Measurements from ENCODE around the gene DOK7. TPM values are rescaled to one million over a fixed set of nuclear protein-coding genes. Genes with fewer than 3 reads are reported as not detected.
"Not testable (repeated sequence)": the region's sequence is repeated elsewhere in the genome, so short reads cannot be mapped to it uniquely, and the experiment has no call there.

DOK7 gene
- total RNA-seq, 1 donor from 2014 or later, result 62.7 TPM

GRCh38 chr4:3441501-3442459 is 21.3 kb upstream of the DOK7 start, which contains the start of gene HGFAC:
Gene HGFAC, plus strand, starts transcription at chr4:3441968. Its CDS starts 34 bp downstream, at chr4:3442002.
- intact Hi-C loops (cut with DNase I), result loop anchor here (1.0 to 5.0 kb wide), 2 partner anchors 95 to 249 kb away; no protein-coding TSS in a partner anchor
- DNase-seq (ENCODE audit: low spot score), result no peak

DNA sequence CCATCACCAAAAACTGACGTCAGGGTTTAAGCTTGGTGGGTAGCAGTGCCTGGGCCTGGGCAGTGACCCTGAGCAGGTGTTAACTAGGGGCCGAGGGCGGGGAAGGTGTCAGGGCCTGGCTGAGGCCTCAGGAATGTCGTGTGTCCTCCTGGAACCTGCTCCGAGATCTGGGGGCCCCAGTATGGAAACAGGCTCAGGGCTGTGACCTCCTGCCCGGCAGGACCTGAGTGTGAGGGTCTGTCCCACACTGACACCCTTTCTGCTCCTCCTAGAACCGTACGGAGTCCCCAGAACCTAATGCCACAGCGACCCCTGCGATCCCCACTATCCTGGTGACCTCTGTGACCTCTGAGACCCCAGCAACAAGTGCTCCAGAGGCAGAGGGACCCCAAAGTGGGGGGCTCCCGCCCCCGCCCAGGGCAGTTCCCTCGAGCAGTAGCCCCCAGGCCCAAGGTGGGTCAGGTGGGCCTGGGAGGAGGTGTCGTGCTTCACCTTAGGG is 20.6 kb upstream of the DOK7 start:
- intact Hi-C loops (cut with DNase I), result loop anchor here (1.0 to 5.0 kb wide), 2 partner anchors 96 to 250 kb away; no protein-coding TSS in a partner anchor
- no peak for DNase-seq (ENCODE audit: low spot score)

- intact Hi-C loops (cut with DNase I), result loop anchor here (1.0 to 5.0 kb wide), 2 partner anchors 97 to 251 kb away; no protein-coding TSS in a partner anchor
- no peak for DNase-seq (ENCODE audit: low spot score)
Measured at GRCh38 chr4:3442959-3443749, 20.0 kb upstream of the DOK7 start.

- intact Hi-C loops (cut with DNase I), result loop anchor here (5.0 kb wide), 1 partner anchor 252 kb away; no protein-coding TSS in a partner anchor
- no peak for DNase-seq (ENCODE audit: low spot score)
Measured at GRCh38 chr4:3443750-3444309, 19.3 kb upstream of the DOK7 start.

DNA sequence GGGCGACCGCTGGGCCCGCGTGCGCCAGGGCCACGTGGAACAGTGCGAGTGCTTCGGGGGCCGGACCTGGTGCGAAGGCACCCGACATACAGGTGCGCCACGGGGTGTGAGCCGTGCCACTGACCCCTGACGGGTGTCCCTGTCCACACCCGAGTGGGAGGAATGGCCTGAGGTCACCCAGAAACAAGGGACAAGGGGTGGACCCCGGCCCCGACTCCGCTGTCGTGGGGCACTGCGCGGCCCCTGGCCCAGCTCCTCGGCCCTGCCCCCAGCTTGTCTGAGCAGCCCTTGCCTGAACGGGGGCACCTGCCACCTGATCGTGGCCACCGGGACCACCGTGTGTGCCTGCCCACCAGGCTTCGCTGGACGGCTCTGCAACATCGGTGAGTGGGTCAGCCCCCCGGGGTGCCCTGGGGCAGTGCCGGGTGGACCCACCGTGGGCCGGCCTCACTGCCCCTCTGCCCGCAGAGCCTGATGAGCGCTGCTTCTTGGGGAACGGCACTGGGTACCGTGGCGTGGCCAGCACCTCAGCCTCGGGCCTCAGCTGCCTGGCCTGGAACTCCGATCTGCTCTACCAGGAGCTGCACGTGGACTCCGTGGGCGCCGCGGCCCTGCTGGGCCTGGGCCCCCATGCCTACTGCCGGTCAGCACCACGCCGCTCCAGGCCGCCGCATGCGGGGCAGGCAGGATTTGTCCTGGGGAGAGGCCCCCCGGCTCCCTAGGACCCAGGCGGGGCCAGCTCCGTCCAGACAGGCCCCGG is 18.6 kb upstream of the DOK7 start:
- intact Hi-C loops (cut with DNase I), result loop anchor here (5.0 kb wide), 1 partner anchor 252 kb away; no protein-coding TSS in a partner anchor
- DNase-seq (ENCODE audit: low spot score), result no peak

DNA sequence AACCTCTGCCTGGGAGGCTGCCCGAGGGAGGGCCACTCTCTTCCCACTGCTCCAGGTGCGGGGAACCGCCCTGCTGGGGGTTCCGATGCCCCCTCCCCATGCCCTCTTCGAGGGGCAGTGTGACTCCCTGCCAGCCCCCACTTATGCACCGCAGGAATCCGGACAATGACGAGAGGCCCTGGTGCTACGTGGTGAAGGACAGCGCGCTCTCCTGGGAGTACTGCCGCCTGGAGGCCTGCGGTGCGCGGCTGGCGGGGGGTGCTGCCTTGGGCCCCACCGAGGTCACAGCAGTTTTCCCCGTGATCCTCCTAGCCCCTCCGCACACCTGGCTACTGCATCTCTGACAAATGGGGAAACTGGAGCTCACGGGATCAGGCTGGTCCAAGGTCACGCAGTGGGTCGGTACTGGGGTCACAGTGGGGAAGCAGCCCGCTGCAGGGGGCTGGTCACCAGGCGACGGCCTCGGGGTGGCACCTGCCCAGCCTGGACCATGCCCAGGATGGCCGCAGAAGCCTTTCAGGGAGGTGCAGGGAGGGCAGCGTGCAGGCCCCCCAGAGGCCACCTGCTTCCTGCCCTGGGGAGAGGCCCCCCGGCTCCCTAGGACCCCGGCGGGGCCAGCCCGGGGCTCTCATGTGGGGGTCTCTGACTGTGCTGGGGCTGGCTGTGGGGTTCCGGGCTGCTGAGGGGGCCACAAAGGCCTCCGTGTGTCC is 17.8 kb upstream of the DOK7 start:
- DNase-seq (ENCODE audit: low spot score), result no peak
- intact Hi-C loops (cut with DNase I), result no loop called here

- intact Hi-C loops (cut with DNase I), result no loop called here
- DNase-seq (ENCODE audit: low spot score), result no peak
Measured at GRCh38 chr4:3445829-3446545, 17.1 kb upstream of the DOK7 start.

DNA sequence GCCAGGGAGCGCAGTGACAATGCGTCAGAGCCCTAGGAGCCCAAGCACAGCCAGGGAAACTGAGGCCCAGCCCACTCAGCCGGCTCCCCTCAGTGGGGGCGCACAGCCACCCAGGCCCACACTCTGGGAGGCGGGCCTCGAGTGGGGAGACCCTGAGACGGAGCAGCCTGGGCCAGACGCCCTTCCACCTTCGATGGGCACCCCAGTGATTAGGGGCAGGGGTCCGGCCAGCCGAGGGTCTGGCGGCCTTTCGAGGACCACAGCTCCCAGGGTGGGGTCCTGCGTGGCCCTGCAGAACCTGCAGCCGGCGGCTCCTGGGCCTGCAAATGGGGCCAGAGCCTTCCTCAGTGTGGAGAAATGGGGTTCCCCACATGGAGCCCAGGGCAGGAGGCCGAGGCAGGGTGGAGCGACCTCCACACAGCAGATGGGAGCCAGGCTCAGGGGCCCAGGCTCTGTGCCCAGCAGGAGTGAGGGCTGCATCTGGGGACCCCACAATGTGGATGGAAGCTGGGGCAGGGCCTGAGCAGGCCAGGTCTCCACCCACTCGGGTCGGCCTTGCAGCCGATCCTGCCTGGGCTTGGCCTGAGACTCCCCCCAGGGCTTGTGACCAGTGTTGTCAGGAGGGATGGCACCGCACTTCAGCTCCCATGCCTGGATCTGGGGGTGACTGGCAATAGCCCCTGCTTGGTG is 16.3 kb upstream of the DOK7 start:
- no peak for DNase-seq (ENCODE audit: low spot score)
- intact Hi-C loops (cut with DNase I), result no loop called here

DNA sequence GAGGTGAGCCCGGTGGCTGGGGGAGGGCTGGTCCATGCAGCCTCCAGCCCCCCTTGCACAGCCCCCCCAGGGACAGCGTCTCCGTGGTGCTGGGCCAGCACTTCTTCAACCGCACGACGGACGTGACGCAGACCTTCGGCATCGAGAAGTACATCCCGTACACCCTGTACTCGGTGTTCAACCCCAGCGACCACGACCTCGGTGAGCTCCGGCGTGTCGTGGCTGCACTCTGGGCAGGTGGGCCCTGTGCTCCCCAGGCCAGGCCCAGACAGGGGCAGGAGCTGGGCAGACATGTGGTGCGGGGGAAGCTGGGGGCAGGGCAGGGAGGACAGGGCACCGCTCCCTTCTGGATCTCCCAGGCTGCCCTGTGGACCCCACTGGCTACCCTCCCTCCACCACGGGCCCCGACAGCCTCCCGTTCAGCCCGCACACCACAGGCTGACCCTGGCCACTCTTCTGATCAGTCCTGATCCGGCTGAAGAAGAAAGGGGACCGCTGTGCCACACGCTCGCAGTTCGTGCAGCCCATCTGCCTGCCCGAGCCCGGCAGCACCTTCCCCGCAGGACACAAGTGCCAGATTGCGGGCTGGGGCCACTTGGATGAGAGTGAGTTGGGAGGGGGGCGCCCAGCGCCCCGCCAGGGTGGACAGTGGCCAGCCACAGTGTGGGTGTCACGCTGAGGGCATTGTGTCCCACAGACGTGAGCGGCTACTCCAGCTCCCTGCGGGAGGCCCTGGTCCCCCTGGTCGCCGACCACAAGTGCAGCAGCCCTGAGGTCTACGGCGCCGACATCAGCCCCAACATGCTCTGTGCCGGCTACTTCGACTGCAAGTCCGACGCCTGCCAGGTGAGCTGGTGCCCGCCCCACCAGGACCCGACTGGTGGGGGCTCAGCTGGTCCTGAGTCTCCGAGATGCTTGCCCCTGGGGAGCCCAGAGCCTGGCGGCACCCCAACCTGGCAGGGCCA is 15.4 kb upstream of the DOK7 start:
- intact Hi-C loops (cut with DNase I), result no loop called here
- no peak for DNase-seq (ENCODE audit: low spot score)

DNA sequence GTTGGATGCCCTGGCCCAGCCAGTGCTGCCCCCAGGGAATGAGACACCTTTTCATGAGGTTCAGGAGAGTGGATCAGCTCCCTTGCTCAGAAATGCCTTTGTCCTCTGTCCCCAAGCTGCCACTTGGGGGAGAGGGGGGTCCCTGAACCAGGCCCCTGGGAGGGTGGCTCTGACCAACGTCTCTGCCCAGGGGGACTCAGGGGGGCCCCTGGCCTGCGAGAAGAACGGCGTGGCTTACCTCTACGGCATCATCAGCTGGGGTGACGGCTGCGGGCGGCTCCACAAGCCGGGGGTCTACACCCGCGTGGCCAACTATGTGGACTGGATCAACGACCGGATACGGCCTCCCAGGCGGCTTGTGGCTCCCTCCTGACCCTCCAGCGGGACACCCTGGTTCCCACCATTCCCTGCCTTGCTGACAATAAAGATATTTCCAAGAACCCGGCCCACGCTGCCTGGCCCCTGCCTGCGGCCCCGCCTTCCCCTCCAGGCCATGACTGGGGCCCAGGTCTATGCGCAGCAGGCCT is 14.0 kb upstream of the DOK7 start:
- intact Hi-C loops (cut with DNase I), result no loop called here
- DNase-seq (ENCODE audit: low spot score), result no peak

- intact Hi-C loops (cut with DNase I), result no loop called here
- DNase-seq (ENCODE audit: low spot score), result no peak
Measured at GRCh38 chr4:3449574-3450534, 13.3 kb upstream of the DOK7 start.

DNA sequence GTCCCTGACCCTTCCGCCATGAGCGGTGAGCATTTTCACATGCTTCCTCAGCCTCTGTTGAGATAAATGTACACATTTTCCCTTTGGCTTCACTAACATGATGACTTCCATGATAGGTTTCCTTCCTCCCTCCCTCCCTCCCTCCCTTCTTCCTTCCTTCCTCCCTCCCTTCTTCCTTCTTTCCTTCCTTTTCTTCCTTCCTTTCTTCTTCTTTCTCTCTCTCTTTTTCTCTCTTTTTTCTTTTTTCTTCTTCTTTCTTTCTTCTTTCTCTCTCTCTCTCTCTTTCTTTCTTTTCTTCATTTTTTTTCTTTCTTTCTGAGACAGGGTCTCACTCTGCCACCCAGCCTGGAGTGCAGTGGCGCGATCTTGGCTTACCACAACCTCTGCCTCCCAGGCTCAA is 12.5 kb upstream of the DOK7 start:
- intact Hi-C loops (cut with DNase I), result no loop called here
- DNase-seq (ENCODE audit: low spot score), result no peak

DNA sequence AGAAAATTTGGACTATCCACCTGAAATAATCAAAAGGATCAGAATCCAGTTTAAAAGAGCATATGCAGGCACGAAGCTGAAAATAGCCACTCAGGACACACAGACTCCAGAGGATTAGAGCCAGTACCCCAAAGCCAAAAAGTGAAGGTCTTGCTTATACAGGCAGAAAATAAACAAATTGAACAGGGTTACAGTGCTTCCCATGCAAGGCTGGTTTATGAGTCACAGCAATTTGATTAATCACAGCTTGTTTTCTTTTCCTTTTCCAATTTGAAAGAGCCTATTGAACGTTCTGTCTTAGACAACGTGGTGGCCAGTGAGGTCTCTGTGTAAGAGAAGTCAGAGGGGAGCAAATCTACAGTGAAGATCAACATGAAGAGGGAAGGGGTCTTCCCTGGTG is 11.2 kb upstream of the DOK7 start:
- intact Hi-C loops (cut with DNase I), result no loop called here
- DNase-seq (ENCODE audit: low spot score), result no peak

DNA sequence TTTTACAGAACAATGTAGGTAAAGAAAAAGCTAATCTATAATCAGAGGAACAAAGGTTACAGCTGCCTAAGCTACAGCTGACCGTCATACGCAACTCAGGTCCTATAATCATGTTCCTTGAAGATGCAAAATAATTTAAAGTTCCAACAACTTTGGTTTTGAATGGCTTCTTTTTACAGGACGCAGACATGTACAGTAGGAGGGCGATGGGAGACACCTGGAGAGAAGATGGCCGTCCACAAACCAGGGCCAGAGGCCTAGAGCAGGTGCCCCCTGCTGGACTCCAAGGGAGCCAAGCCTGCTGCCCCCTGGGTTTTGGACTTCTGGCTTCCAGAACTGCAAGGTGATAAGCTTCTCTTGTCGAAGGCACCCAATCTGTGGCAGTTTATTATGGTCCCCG is 10.7 kb upstream of the DOK7 start:
- intact Hi-C loops (cut with DNase I), result no loop called here
- no peak for DNase-seq (ENCODE audit: low spot score)

- intact Hi-C loops (cut with DNase I); DNase-seq (ENCODE audit: low spot score): not testable (repeated sequence)
Measured at GRCh38 chr4:3455596-3455995, 7.5 kb upstream of the DOK7 start.
